ENCODE results near the gene CLEC18C. TPM values are rescaled to one million over a fixed set of nuclear protein-coding genes. Genes with fewer than 3 reads are reported as not detected.
"Not testable (repeated sequence)": the region's sequence is repeated elsewhere in the genome, so short reads cannot be mapped to it uniquely, and the experiment has no call there.

The CLEC18C gene
- total RNA-seq, 1 donor from 2014 or later = 0.32 TPM

- peaks cover 62% of the 10 kb centered on the region for H3K36me3 Mint-ChIP-seq (ENCODE audit: low read depth)
- no peak overlapping the region for H3K4me3 Mint-ChIP-seq (ENCODE audit: low read depth)
- no peak overlapping the region for H3K27ac Mint-ChIP-seq
- H3K4me1 Mint-ChIP-seq (ENCODE audit: low read depth) = no peaks in the 10 kb centered on the region
- no peaks in the 10 kb centered on the region for H3K27me3 Mint-ChIP-seq (ENCODE audit: low read depth)
- no peak for DNase-seq (ENCODE audit: low spot score)
- H3K9me3 Mint-ChIP-seq = no peaks in the 10 kb centered on the region
- intact Hi-C loops (cut with micrococcal nuclease) = no loop called here
Observed at GRCh38 chr16:70151941-70152509, 21.6 kb upstream of the CLEC18C start.

DNA sequence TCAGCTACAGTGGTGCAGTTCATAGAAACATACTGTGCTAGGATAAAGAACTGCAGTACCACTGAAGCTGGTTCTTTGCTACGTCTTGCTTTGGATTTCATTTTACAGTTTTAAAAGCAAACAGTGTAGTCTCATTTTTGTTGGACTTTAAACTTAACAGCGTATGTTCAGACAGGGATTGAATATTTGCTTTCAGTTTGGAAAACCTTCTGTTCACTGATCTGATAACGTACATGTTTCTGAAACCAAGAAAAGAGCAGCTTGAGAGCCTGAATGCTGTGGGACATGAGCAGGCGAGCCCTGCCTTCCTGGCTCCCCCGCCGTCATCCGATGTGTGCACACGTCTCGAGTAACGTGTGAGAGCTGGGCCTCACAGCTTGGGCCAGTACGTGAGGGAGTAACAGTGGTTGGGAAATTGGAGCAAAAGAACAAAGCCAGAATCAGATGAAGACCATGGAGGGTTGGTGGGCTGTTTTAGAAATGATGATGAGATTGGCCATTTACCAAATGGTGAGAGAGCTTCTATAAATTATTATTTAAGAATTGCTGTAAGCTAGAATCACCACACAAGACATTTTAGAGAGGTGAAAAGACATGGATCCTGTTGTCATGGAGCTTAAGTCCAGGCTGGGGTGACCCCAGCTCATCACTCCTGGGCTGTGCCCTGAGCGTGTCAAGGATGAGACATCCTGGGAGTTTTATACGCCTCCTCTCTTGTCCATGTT, 20.8 kb upstream of the CLEC18C start:
- Mint-ChIP-seq H3K4me1 (ENCODE audit: low read depth) (no peaks in the 10 kb centered on the region), H3K9me3 (no peaks in the 10 kb centered on the region), H3K27me3 (ENCODE audit: low read depth) (no peaks in the 10 kb centered on the region), H3K27ac (no peak overlapping the region), H3K36me3 (ENCODE audit: low read depth) (peaks cover 60% of the 10 kb centered on the region), H3K4me3 (ENCODE audit: low read depth) (no peak overlapping the region)
- no peak for DNase-seq (ENCODE audit: low spot score)
- intact Hi-C loops (cut with micrococcal nuclease) = no loop called here

- peaks cover 44% of the 10 kb centered on the region for H3K36me3 Mint-ChIP-seq (ENCODE audit: low read depth)
- H3K9me3 Mint-ChIP-seq; H3K4me1 Mint-ChIP-seq (ENCODE audit: low read depth); H3K27me3 Mint-ChIP-seq (ENCODE audit: low read depth); H3K27ac Mint-ChIP-seq; H3K4me3 Mint-ChIP-seq (ENCODE audit: low read depth); DNase-seq (ENCODE audit: low spot score); intact Hi-C loops (cut with micrococcal nuclease): not testable (repeated sequence)
Observed at GRCh38 chr16:70154736-70155135, 18.9 kb upstream of the CLEC18C start.

GRCh38 chr16:70156207-70156978, 17.2 kb upstream of the CLEC18C start:
- no peak for DNase-seq (ENCODE audit: low spot score)
- Mint-ChIP-seq H3K27me3 (ENCODE audit: low read depth) (no peaks in the 10 kb centered on the region), H3K36me3 (ENCODE audit: low read depth) (peaks cover 33% of the 10 kb centered on the region), H3K4me3 (ENCODE audit: low read depth) (no peak overlapping the region), H3K9me3 (no peaks in the 10 kb centered on the region), H3K27ac (no peak overlapping the region), H3K4me1 (ENCODE audit: low read depth) (no peaks in the 10 kb centered on the region)
- intact Hi-C loops (cut with micrococcal nuclease) = no loop called here

DNA sequence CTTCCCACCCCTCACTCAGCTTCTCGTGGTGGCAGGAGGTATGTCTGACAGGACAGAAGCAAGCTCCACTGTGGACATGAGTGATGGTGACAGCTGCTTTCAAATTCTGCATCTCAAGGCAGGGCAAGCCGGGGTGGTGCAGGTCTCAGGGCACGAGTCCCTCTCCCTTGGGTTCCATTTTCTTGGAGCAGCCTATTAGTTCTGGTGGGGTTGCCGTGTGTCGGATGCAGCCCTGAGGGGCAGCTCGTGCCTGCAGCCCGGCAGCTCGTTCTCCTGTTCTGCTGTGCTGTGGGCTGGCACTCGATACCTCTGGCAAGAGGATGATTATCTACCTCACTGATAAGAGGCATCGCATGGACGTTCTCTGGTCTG, 16.5 kb upstream of the CLEC18C start:
- intact Hi-C loops (cut with micrococcal nuclease) = no loop called here
- no peak overlapping the region for H3K4me3 Mint-ChIP-seq (ENCODE audit: low read depth)
- no peak overlapping the region for H3K27ac Mint-ChIP-seq
- no peaks in the 10 kb centered on the region for H3K27me3 Mint-ChIP-seq (ENCODE audit: low read depth)
- no peaks in the 10 kb centered on the region for H3K4me1 Mint-ChIP-seq (ENCODE audit: low read depth)
- H3K36me3 Mint-ChIP-seq (ENCODE audit: low read depth) = peaks cover 30% of the 10 kb centered on the region
- DNase-seq (ENCODE audit: low spot score) = no peak
- H3K9me3 Mint-ChIP-seq = no peaks in the 10 kb centered on the region

DNA sequence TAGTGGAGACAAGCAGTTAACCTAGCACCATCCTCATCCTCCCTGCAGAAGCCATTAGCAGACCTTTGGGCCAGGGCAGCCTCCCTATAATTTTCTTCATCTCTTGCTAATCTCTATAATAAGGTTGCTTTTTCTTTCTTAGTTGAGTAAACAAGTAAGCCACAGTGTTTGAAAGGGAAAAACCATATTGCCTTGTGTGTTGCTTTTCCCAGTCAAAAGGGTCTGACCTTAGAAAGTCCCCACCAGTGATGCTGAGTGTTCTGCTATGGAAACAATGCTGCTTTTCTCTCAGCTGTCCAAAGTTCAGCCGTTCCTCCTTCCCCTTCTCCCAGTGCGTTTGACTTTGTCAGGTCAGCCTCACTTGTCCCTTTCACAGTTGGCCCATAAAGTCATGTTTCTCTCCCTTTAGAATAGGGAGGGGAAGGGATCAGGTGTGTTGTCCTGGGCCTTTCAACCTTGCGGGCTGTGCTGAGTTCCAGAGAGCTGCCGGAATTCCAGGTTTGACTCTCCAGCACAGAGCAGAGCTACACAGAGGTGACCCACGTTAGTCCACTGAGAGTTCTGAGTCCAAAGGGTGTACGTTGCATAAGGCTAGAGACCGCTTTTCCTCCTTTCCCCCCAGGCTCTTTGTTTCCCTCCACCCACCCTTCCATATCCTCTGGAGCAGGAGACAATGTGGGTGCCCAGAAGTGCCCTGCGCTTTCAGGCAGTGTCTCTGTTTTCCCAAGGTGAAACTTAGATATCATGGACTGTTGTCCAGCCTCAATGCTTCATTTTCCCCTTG, 15.9 kb upstream of the CLEC18C start:
- H3K4me3 Mint-ChIP-seq (ENCODE audit: low read depth) = no peak overlapping the region
- no peak for DNase-seq (ENCODE audit: low spot score)
- H3K4me1 Mint-ChIP-seq (ENCODE audit: low read depth) = no peaks in the 10 kb centered on the region
- no peaks in the 10 kb centered on the region for H3K27me3 Mint-ChIP-seq (ENCODE audit: low read depth)
- no peak overlapping the region for H3K27ac Mint-ChIP-seq
- H3K36me3 Mint-ChIP-seq (ENCODE audit: low read depth) = peaks cover 25% of the 10 kb centered on the region
- intact Hi-C loops (cut with micrococcal nuclease) = no loop called here
- H3K9me3 Mint-ChIP-seq = no peaks in the 10 kb centered on the region

DNA sequence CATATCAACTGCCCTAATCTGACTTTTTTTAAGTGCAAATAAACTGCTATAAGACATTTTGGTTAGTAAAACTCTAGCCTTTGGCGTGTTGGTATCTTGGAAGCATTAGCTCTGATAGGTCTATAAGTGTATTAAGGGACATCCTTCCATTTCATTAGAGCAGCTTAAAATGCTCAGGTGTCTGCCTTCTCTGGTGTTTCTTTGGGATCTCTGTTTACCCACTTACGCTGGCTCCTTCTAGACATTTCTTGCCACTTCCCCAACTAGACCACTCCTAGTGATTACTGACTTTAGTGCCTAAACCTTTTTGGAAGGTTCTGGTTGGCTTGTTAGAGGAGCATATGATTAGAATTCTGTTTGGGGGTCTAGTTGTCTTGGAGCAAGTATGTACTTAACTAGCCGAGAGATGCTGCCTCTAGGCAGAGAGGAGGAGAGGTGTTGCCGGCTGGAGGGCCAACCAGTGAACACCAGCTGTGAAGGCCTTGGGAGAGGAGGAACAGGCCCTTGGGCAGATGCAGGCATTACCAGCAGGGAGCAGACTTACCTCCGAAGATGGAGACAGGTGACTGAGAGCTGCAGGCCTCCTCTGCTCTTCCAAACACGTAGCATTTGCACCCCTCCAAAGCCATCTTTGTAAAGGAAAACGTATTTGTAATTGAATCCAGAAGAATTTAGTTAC, 15.2 kb upstream of the CLEC18C start:
- H3K27me3 Mint-ChIP-seq (ENCODE audit: low read depth) = no peaks in the 10 kb centered on the region
- H3K36me3 Mint-ChIP-seq (ENCODE audit: low read depth) = peaks cover 18% of the 10 kb centered on the region
- no peak for DNase-seq (ENCODE audit: low spot score)
- no peaks in the 10 kb centered on the region for H3K9me3 Mint-ChIP-seq
- intact Hi-C loops (cut with micrococcal nuclease) = no loop called here
- H3K4me1 Mint-ChIP-seq (ENCODE audit: low read depth) = no peaks in the 10 kb centered on the region
- H3K27ac Mint-ChIP-seq = no peak overlapping the region
- H3K4me3 Mint-ChIP-seq (ENCODE audit: low read depth) = no peak overlapping the region

DNA sequence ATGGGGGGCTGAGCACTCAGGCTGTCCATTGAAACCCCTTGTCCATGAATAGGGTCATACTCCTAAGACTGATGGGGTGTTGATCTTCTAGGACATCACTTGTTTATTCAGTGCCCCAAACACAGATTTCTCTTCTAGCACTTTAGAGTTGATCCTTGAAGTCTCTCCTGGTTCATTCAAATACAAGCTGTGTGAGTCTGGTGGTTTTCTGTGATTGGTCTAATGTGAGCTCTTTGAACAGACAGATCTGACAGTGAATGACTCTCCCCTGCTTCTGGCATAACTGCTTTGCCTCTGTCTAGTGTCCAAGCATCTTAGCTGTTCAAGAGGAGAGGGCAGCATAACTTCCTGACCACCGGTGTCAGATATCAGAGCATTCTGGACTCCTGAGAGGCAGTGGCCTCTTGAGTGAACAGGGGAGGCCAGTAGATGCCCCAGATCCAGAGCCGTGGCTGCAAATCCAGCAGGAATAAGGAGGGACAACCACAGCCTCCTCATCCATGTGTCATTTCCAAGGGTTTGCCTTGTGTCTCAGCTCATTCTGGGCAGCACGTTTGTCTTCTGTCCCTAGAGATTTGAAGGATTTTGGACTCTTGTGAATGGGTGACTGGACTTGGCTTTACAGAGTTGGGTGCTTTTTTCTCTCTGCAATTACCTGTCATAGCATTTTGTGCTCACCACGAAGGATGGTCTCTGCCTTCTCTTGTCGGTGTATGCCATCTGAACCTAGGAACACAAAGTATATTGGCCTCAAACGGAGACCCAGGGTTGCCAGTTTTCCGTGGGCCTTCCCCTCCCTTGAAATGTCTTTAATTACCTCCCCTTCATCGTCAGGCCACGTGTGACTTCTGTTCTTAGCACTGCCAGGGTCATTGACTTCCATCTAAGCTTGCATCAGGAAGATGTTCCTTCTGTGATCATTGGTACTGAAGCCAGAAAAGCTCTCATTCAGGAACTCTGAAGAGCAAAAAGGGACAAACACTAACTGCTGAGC, 13.9 kb upstream of the CLEC18C start:
- peak; percentile 8 for DNase-seq (ENCODE audit: low spot score)
- H3K4me1 Mint-ChIP-seq (ENCODE audit: low read depth) = no peaks in the 10 kb centered on the region
- H3K9me3 Mint-ChIP-seq = no peaks in the 10 kb centered on the region
- intact Hi-C loops (cut with micrococcal nuclease) = no loop called here
- peaks cover 7% of the 10 kb centered on the region for H3K36me3 Mint-ChIP-seq (ENCODE audit: low read depth)
- no peaks in the 10 kb centered on the region for H3K27me3 Mint-ChIP-seq (ENCODE audit: low read depth)
- H3K27ac Mint-ChIP-seq = no peak overlapping the region
- no peak overlapping the region for H3K4me3 Mint-ChIP-seq (ENCODE audit: low read depth)

DNA sequence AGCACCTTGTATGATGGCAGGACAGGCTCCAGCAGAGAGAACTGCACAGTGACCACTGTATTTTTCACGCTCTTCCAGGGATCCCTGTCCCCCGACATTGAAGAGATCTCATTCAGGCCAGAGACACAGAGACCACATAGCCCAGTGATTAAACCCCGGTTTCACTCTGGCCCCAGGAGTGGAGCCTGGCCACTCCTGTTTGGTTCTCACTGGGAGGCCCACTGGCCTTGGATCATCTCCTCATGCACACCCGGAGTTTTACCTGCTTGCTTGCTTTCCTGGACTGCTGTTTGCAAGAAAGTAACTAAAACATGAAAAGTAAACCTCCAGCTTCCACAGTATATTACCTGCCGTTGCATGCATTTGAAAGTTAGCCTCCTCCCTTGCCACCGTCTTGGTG, 13.2 kb upstream of the CLEC18C start:
- DNase-seq (ENCODE audit: low spot score) = no peak
- peaks cover 3% of the 10 kb centered on the region for H3K4me1 Mint-ChIP-seq (ENCODE audit: low read depth)
- no peaks in the 10 kb centered on the region for H3K27me3 Mint-ChIP-seq (ENCODE audit: low read depth)
- no peaks in the 10 kb centered on the region for H3K9me3 Mint-ChIP-seq
- intact Hi-C loops (cut with micrococcal nuclease) = no loop called here
- no peak overlapping the region for H3K4me3 Mint-ChIP-seq (ENCODE audit: low read depth)
- no peak overlapping the region for H3K27ac Mint-ChIP-seq
- peaks cover 7% of the 10 kb centered on the region for H3K36me3 Mint-ChIP-seq (ENCODE audit: low read depth)

DNA sequence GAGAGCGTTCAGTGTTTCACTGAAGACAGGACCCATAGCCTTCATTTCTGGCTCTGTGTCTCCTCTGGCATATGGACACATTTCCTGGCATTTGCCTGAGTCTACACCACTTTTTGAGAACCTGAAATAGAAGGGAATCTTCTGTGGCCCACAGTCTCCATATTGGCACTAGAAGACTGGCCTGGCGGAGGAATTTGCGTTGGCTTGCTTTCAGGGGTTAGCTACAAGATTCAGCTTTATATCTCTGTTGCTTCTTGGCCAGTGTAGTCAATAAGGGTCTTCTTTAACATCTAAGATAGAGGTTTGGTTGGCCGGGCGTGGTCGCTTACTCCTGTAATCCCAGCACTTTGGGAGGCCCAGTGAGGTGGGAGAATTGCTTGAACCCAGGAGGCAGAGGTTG, 12.8 kb upstream of the CLEC18C start:
- no peak overlapping the region for H3K27ac Mint-ChIP-seq
- H3K9me3 Mint-ChIP-seq = no peaks in the 10 kb centered on the region
- intact Hi-C loops (cut with micrococcal nuclease) = no loop called here
- no peak for DNase-seq (ENCODE audit: low spot score)
- peaks cover 3% of the 10 kb centered on the region for H3K4me1 Mint-ChIP-seq (ENCODE audit: low read depth)
- no peak overlapping the region for H3K4me3 Mint-ChIP-seq (ENCODE audit: low read depth)
- peaks cover 7% of the 10 kb centered on the region for H3K36me3 Mint-ChIP-seq (ENCODE audit: low read depth)
- no peaks in the 10 kb centered on the region for H3K27me3 Mint-ChIP-seq (ENCODE audit: low read depth)

DNA sequence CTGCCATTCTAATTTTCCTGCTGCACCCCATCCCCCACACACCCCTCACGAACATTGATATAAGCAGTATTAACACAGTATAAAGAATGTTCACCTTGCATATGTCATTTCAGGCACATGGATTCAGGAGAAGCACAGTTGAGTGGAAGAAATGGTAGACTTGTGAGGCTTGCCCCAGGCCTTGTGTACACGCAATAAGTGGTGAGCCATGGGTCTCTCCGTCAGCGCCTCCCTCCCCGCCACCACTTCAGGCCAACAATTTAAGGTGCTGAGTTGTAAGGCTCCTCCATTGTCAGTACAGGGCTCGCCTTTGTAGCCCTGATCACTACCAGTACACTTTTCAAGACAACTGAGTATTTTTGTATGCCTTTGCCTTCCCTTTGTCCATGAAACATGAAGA, 12.2 kb upstream of the CLEC18C start:
- H3K27ac Mint-ChIP-seq = no peak overlapping the region
- peak; percentile 9 for DNase-seq (ENCODE audit: low spot score)
- no peaks in the 10 kb centered on the region for H3K27me3 Mint-ChIP-seq (ENCODE audit: low read depth)
- no peak overlapping the region for H3K4me3 Mint-ChIP-seq (ENCODE audit: low read depth)
- peaks cover 7% of the 10 kb centered on the region for H3K36me3 Mint-ChIP-seq (ENCODE audit: low read depth)
- no peaks in the 10 kb centered on the region for H3K9me3 Mint-ChIP-seq
- intact Hi-C loops (cut with micrococcal nuclease) = no loop called here
- H3K4me1 Mint-ChIP-seq (ENCODE audit: low read depth) = peaks cover 3% of the 10 kb centered on the region
